ENCODE measurements around the gene SHKBP1.

DNA sequence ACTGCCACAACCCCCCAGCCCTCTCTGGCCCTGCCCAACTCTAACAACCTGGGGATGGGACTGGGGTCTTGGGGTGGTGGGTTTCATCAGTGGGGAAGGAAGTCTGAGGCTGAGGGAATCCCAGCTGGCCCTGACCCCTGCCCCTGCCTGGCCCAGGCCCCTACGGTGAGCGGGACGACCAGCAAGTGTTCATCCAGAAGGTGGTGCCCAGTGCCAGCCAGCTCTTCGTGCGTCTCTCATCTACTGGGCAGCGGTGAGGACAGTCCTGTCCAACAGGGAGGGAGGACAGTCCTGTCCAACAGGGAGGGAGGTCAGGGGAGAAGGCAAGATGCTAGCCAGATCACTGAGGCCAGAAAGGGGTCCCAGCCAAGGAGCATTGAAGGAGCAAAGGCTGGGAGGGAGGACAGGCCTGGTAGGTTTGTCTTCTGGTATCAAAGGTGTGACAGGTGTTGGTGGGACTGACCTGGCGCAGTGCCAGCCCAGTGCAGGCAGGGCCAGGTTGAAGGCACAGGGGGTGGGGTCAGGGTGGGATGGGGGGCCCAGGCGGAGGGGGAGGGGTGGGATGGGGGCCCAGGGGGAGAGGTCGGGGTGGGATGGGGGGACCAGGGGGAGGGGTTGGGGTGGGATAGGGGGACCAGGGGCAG lies 12.4 kb downstream of the SHKBP1 start:
- TF ChIP-seq, protein P1, sequence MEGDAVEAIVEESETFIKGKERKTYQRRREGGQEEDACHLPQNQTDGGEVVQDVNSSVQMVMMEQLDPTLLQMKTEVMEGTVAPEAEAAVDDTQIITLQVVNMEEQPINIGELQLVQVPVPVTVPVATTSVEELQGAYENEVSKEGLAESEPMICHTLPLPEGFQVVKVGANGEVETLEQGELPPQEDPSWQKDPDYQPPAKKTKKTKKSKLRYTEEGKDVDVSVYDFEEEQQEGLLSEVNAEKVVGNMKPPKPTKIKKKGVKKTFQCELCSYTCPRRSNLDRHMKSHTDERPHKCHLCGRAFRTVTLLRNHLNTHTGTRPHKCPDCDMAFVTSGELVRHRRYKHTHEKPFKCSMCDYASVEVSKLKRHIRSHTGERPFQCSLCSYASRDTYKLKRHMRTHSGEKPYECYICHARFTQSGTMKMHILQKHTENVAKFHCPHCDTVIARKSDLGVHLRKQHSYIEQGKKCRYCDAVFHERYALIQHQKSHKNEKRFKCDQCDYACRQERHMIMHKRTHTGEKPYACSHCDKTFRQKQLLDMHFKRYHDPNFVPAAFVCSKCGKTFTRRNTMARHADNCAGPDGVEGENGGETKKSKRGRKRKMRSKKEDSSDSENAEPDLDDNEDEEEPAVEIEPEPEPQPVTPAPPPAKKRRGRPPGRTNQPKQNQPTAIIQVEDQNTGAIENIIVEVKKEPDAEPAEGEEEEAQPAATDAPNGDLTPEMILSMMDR (IDR thresholded peaks at IDR 0.05; ENCODE audit: low read depth, low read length): no peak
- no peak for TF ChIP-seq EZH2phosphoT487 (IDR thresholded peaks at IDR 0.05; ENCODE audit: low read depth)

Measured in OCI-LY3 (cell line).